Measurements from ENCODE around the gene CAPN13.
"Not testable (repeated sequence)": the region's sequence is repeated elsewhere in the genome, so short reads cannot be mapped to it uniquely, and the experiment has no call there.

The CAPN13 gene

GRCh38 chr2:30710016-30710415 lies 97.2 kb downstream of the CAPN13 start:
- Mint-ChIP-seq H3K9me3 (no peaks in the 10 kb centered on the region), H3K4me3 (no peak overlapping the region), H3K27ac (ENCODE audit: low read depth) (no peak overlapping the region), H3K27me3 (peaks cover 23% of the 10 kb centered on the region), H3K4me1 (no peaks in the 10 kb centered on the region), H3K36me3 (ENCODE audit: insufficient read depth) (peaks cover 2% of the 10 kb centered on the region)
- ATAC-seq (replicated peaks; ENCODE audit: extremely low read depth, poor library complexity, severe bottlenecking) (no peak), DNase-seq (ENCODE audit: low spot score in 2 of 2) (peak in 1 of 2 donors; percentile 5)

DNA sequence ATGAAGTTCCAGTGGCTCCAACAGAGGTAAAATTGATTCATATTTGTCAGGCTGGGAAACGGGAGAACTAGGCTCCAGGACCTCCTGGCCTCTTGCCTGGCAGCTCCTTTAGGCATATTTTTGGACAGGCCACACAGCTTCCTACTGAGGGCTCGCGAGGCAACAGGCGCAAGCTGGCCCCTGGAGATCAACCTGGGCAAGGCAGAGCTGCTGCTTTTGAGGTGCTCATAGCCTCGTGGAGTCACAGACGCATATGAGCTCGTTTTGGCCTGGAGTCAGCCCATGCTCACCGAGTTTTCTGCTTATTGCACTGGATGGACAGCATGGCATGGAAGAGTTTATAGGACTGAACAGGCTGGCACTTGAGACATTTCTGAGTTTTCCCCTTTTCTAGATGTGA lies 97.7 kb downstream of the CAPN13 start:
- DNase-seq (ENCODE audit: low spot score in 2 of 2) (peak in 1 of 2 donors; percentile 1), ATAC-seq (replicated peaks; ENCODE audit: extremely low read depth, poor library complexity, severe bottlenecking) (no peak)
- Mint-ChIP-seq H3K4me3 (no peak overlapping the region), H3K4me1 (no peaks in the 10 kb centered on the region), H3K27ac (ENCODE audit: low read depth) (no peak overlapping the region), H3K36me3 (ENCODE audit: insufficient read depth) (peaks cover 2% of the 10 kb centered on the region), H3K9me3 (no peaks in the 10 kb centered on the region), H3K27me3 (peaks cover 24% of the 10 kb centered on the region)

- H3K4me1 Mint-ChIP-seq = no peaks in the 10 kb centered on the region
- ATAC-seq (replicated peaks; ENCODE audit: extremely low read depth, poor library complexity, severe bottlenecking) (no peak), DNase-seq (ENCODE audit: low spot score in 2 of 2) (peak in 1 of 2 donors; percentile 3)
- peaks cover 32% of the 10 kb centered on the region for H3K27me3 Mint-ChIP-seq
- no peak overlapping the region for H3K4me3 Mint-ChIP-seq
- no peaks in the 10 kb centered on the region for H3K9me3 Mint-ChIP-seq
- no peak overlapping the region for H3K27ac Mint-ChIP-seq (ENCODE audit: low read depth)
- H3K36me3 Mint-ChIP-seq (ENCODE audit: insufficient read depth) = peaks cover under 1% of the 10 kb centered on the region
Observed at GRCh38 chr2:30708491-30709290, 98.6 kb downstream of the CAPN13 start.

DNA sequence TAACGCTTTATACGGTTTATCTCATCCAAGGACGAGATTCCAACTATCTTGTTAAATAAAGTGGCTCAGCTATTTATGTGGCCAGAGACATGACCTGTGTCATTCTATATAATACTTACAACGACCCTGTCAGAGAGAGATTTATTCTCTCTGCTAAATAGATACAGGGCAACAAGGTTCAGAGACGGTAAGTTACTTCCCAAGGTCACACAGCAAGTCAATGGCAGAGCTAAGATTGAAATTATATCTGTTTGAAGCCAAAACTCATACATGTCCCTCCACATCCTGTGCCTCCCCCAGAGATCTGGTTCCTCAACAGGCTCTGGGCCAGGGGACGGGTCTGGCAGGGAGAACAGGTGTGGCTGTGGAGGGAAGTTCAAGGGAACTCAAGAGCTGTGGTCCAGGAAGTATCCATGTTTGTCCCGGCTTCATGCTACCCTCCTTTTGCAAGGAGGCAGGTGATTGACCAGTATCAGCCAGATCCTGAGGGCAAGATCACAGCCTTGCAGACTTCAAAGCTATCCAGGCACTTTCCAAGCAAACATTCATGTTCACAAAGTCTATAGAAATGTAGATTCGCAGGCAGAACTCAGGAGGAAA lies 99.8 kb downstream of the CAPN13 start:
- peaks cover 2% of the 10 kb centered on the region for H3K9me3 Mint-ChIP-seq
- H3K4me3 Mint-ChIP-seq = no peak overlapping the region
- H3K36me3 Mint-ChIP-seq (ENCODE audit: insufficient read depth) = peaks cover 2% of the 10 kb centered on the region
- H3K27ac Mint-ChIP-seq (ENCODE audit: low read depth) = no peak overlapping the region
- DNase-seq (ENCODE audit: low spot score in 2 of 2) (no peak), ATAC-seq (replicated peaks; ENCODE audit: extremely low read depth, poor library complexity, severe bottlenecking) (no peak)
- H3K4me1 Mint-ChIP-seq = no peaks in the 10 kb centered on the region
- H3K27me3 Mint-ChIP-seq = peaks cover 44% of the 10 kb centered on the region

DNA sequence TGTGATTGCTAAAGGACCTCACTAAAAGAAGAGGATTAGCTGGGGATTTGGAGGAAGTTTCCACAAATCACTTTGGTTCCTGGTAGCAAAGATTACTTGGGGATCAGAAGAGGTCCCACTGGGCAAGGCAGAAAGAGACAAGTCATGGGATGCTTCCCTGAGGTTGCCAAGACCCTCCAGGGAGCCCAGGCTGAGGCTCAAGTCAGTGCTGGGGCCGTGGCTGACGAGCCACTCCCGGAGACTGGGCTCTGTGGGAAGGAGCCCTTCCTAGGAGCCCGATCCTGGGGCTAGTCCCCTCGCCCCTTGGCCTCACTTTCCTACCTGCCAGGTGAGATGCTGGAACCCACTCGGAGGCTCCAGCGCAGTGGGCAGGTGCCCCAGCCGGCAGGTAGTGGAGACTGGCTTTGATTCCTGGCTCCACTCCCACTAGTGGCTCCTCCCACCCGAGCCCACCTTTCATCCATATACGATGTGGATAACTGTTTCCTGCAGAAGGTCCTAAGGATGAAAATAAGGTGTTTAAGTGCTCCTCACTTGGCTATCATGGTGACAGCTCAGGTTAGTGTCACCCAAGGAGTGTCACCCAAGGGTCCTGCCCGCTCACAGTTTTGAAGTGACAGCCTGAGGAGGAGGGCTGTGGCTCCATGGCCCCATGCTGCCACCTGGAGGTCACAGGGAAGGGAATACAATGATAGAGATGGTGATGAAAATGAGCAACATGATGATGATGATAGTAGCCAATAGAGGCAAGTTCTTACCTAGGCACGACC lies 100.5 kb downstream of the CAPN13 start:
- Mint-ChIP-seq H3K27me3 (peaks cover 51% of the 10 kb centered on the region), H3K4me3 (no peak overlapping the region), H3K36me3 (ENCODE audit: insufficient read depth) (peaks cover 2% of the 10 kb centered on the region), H3K27ac (ENCODE audit: low read depth) (no peak overlapping the region), H3K9me3 (peaks cover 9% of the 10 kb centered on the region), H3K4me1 (no peaks in the 10 kb centered on the region)
- ATAC-seq (replicated peaks; ENCODE audit: extremely low read depth, poor library complexity, severe bottlenecking) = peak; percentile 52
- DNase-seq (ENCODE audit: low spot score in 2 of 2) = peak; percentile 28 to 43

DNA sequence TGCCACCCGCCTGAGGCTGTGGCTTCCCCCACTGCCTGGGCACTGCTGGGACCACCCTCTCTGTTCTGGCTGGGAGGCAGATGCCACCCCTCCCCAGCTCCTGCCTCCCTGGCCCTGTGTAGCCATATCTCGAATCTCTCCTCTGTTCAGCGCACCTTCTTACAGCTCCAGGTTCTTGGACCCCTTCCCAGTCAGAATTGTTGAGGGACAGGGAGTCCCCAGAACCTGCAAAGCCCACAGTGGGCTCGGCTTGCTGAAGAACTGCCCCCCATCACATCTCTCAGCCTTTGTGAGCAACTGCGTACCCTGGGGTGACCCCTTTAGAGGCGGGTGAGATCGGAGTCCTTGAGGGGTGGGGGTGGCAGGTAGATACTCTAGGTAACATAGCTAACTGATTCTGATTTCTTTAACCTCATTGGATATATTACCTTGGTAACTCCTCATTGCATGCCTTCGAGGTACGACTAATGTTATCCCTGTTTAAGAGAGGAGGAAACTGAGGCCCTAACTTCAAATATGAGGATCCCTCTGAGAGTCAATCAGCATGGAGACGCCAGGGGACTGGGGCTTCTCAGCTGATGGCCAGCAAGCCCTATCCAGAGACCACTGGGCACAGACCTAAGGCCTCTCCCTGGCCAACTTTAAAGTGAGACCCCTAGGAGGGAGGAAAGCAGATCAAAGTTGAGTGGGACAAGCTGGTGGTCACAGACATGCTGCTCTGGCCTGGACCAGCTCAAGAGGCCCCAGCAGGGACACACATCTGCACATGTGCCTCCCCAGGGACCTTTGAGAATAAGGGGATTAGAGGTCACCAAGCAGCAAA lies 101.3 kb downstream of the CAPN13 start:
- no peak for ATAC-seq (replicated peaks; ENCODE audit: extremely low read depth, poor library complexity, severe bottlenecking)
- H3K27ac Mint-ChIP-seq (ENCODE audit: low read depth) = no peak overlapping the region

DNA sequence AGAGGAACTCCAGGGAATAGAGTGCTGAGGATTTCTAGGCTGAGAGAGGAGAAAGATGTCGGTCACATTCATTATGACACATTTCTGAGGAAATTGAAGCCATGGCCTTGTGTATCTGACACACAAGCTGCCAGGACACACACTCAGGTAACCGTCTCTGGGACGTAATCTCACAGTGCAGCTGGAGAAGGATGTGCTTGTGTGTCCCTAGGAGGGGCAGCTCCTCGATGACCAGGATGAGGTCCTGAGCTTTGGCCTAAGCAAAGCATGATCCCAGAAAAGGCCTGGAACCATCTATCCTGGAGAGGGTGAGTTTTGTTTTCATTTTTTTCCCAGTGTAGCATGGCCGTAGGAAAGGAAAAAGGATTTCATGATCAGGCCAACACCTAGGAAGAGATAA lies 102.2 kb downstream of the CAPN13 start:
- no peaks in the 10 kb centered on the region for H3K4me1 Mint-ChIP-seq
- peaks cover 2% of the 10 kb centered on the region for H3K36me3 Mint-ChIP-seq (ENCODE audit: insufficient read depth)
- no peak for ATAC-seq (replicated peaks; ENCODE audit: extremely low read depth, poor library complexity, severe bottlenecking)
- peaks cover 15% of the 10 kb centered on the region for H3K9me3 Mint-ChIP-seq
- no peak overlapping the region for H3K4me3 Mint-ChIP-seq
- no peak for DNase-seq (ENCODE audit: low spot score in 2 of 2)
- peaks cover 53% of the 10 kb centered on the region for H3K27me3 Mint-ChIP-seq
- H3K27ac Mint-ChIP-seq (ENCODE audit: low read depth) = no peak overlapping the region

More for the DNA sequence above, 101.3 kb downstream of the CAPN13 start:
- no peak overlapping the region for H3K4me3 Mint-ChIP-seq
- H3K9me3 Mint-ChIP-seq = peaks cover 13% of the 10 kb centered on the region
- no peak for DNase-seq (ENCODE audit: low spot score in 2 of 2)
- H3K4me1 Mint-ChIP-seq = no peaks in the 10 kb centered on the region
- H3K27me3 Mint-ChIP-seq = peaks cover 53% of the 10 kb centered on the region
- peaks cover 2% of the 10 kb centered on the region for H3K36me3 Mint-ChIP-seq (ENCODE audit: insufficient read depth)

- H3K27ac Mint-ChIP-seq (ENCODE audit: low read depth) = no peak overlapping the region
- no peak for ATAC-seq (replicated peaks; ENCODE audit: extremely low read depth, poor library complexity, severe bottlenecking)
Observed at GRCh38 chr2:30704309-30705020, 102.8 kb downstream of the CAPN13 start.

DNA sequence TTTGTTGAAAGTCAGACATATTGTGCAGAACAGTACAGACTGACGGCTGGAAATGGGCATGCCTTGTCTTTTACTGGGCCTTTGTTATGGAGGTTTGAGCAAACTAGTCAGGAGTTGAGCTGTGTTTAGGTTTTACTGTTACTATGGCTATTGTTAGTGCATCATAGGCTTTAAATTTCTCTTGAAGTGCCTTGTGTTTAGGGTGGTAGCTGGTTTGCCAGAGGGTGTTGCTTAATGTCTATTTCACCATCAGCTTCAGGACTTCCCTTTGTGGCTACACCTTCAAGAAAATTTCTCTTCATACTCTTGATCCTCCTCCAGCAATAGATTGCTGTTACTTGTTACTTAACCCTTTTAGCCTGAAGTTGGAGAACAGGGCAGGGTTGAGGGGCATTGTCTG lies 104.6 kb downstream of the CAPN13 start:
- Mint-ChIP-seq H3K27me3 (peaks cover 53% of the 10 kb centered on the region), H3K9me3 (peaks cover 15% of the 10 kb centered on the region), H3K36me3 (ENCODE audit: insufficient read depth) (peaks cover 2% of the 10 kb centered on the region)

More at GRCh38 chr2:30704309-30705020, 102.8 kb downstream of the CAPN13 start:
- DNase-seq (ENCODE audit: low spot score in 2 of 2) = no peak
- Mint-ChIP-seq H3K4me1 (no peaks in the 10 kb centered on the region), H3K27me3 (peaks cover 53% of the 10 kb centered on the region), H3K4me3 (no peak overlapping the region), H3K36me3 (ENCODE audit: insufficient read depth) (peaks cover 2% of the 10 kb centered on the region), H3K9me3 (peaks cover 15% of the 10 kb centered on the region)

DNA sequence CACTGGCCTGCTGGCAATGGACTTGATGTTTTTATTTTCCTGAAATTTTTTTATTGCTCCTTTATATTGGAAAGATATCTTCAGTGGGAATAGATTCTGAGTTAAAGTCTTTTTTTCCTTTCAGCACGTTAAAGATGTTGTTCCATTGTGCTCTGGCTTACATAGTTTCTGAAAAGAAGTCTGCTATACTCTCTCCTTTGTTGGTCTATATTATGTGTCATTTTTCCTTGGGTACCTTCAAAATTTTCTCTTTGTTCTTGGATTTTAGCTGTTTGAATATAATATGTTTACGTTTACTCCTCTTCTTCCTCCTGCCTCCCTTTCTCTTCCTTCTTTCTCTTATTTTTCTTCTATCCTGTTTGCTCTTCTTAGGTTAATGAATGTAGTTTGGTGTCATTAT lies 105.5 kb downstream of the CAPN13 start:
- H3K27ac Mint-ChIP-seq (ENCODE audit: low read depth) = no peak overlapping the region
- ATAC-seq (replicated peaks; ENCODE audit: extremely low read depth, poor library complexity, severe bottlenecking) (no peak), DNase-seq (ENCODE audit: low spot score in 2 of 2) (no peak)
- H3K9me3 Mint-ChIP-seq = peaks cover 15% of the 10 kb centered on the region
- no peak overlapping the region for H3K4me3 Mint-ChIP-seq
- H3K27me3 Mint-ChIP-seq = peaks cover 48% of the 10 kb centered on the region
- H3K4me1 Mint-ChIP-seq = no peaks in the 10 kb centered on the region
- H3K36me3 Mint-ChIP-seq (ENCODE audit: insufficient read depth) = peaks cover 2% of the 10 kb centered on the region

More for the DNA sequence above, 104.6 kb downstream of the CAPN13 start:
- ATAC-seq (replicated peaks; ENCODE audit: extremely low read depth, poor library complexity, severe bottlenecking) (no peak), DNase-seq (ENCODE audit: low spot score in 2 of 2) (no peak)
- Mint-ChIP-seq H3K4me1 (no peaks in the 10 kb centered on the region), H3K4me3 (no peak overlapping the region), H3K27ac (ENCODE audit: low read depth) (no peak overlapping the region)

GRCh38 chr2:30697242-30698103 lies 109.8 kb downstream of the CAPN13 start:
- H3K9me3 Mint-ChIP-seq = peaks cover 14% of the 10 kb centered on the region
- not testable (repeated sequence) for H3K4me3 Mint-ChIP-seq; H3K27ac Mint-ChIP-seq (ENCODE audit: low read depth); DNase-seq (ENCODE audit: low spot score in 2 of 2); H3K36me3 Mint-ChIP-seq (ENCODE audit: insufficient read depth); H3K4me1 Mint-ChIP-seq; ATAC-seq (replicated peaks; ENCODE audit: extremely low read depth, poor library complexity, severe bottlenecking)
- peaks cover 24% of the 10 kb centered on the region for H3K27me3 Mint-ChIP-seq

Data from central memory CD8-positive, alpha-beta T cell (primary cell).